H9 (cell line): ENCODE results near the gene ASPM. TPM values are rescaled to one million over a fixed set of nuclear protein-coding genes. Genes with fewer than 3 reads are reported as not detected.

Experiments
- DNase-seq: peaks from one replicate; pipeline ENCODE4 v3.0.0-alpha.2; 2017
- H2AFZ ChIP-seq: one replicate; pipeline ENCODE4 v1.6.1; 2013; ENCODE audit warnings: mild to moderate bottlenecking, low read length, control low read depth, moderate library complexity
- H2AK5ac ChIP-seq: 2 replicates; pipeline ENCODE4 v1.6.1; 2013; ENCODE audit warnings: low read length, control low read depth, mixed read lengths; ENCODE audit not compliant: insufficient read length
- H2BK120ac ChIP-seq: one replicate; pipeline ENCODE4 v1.6.1; 2013; ENCODE audit warnings: low read depth, mild to moderate bottlenecking, low read length, control low read depth, inconsistent platforms; ENCODE audit not compliant: poor library complexity, severe bottlenecking
- H2BK12ac ChIP-seq: 2 replicates; pipeline ENCODE4 v1.6.1; 2013; ENCODE audit warnings: low read length, control low read depth, mixed read lengths, low read depth; ENCODE audit not compliant: insufficient read length
- H2BK15ac ChIP-seq: 2 replicates; pipeline ENCODE4 v1.6.1; 2013; ENCODE audit warnings: low read depth, low read length, control low read depth
- H2BK20ac ChIP-seq: one replicate; pipeline ENCODE4 v1.6.1; 2013; ENCODE audit warnings: low read depth, mild to moderate bottlenecking, low read length, control low read depth, inconsistent platforms; ENCODE audit not compliant: poor library complexity, severe bottlenecking
- H2BK5ac ChIP-seq: 2 replicates; pipeline ENCODE4 v1.6.1; 2013; ENCODE audit warnings: low read length, control low read depth, mixed read lengths; ENCODE audit not compliant: insufficient read length
- H3K14ac ChIP-seq: 2 replicates; pipeline ENCODE4 v1.6.1; 2013; ENCODE audit warnings: low read length, control low read depth; ENCODE audit not compliant: insufficient read depth
- H3K18ac ChIP-seq: 2 replicates; pipeline ENCODE4 v1.6.1; 2013; ENCODE audit warnings: low read depth, mild to moderate bottlenecking, mixed read lengths, low read length, control low read depth; ENCODE audit not compliant: insufficient read length
- H3K23ac ChIP-seq: 2 replicates; pipeline ENCODE4 v1.6.1; 2013; ENCODE audit warnings: low read length, control low read depth, mixed read lengths, low read depth; ENCODE audit not compliant: insufficient read length
- H3K23me2 ChIP-seq: 2 replicates; pipeline ENCODE4 v1.6.1; 2013; ENCODE audit warnings: low read depth, mild to moderate bottlenecking, mixed read lengths, low read length, control low read depth; ENCODE audit not compliant: insufficient read length, poor library complexity, severe bottlenecking
- H3K27ac ChIP-seq: 2 replicates; pipeline ENCODE4 v1.5.1; 2013; ENCODE audit warnings: low read length, control low read depth, mixed read lengths, low read depth; ENCODE audit not compliant: insufficient read length
- H3K27me3 ChIP-seq: 2 replicates; pipeline ENCODE4 v1.6.1; 2013; ENCODE audit warnings: low read length, control low read depth, inconsistent platforms; ENCODE audit not compliant: insufficient read depth
- H3K4ac ChIP-seq: 2 replicates; pipeline ENCODE4 v1.6.1; 2013; ENCODE audit warnings: low read depth, mild to moderate bottlenecking, control low read depth, inconsistent platforms, low read length, moderate library complexity
- H3K4me1 ChIP-seq: 2 replicates; pipeline ENCODE4 v1.6.1; 2013; ENCODE audit warnings: low read length, control low read depth, inconsistent platforms; ENCODE audit not compliant: insufficient read depth
- H3K4me2 ChIP-seq: 2 replicates; pipeline ENCODE4 v1.6.1; 2013; ENCODE audit warnings: low read length, control low read depth, mixed read lengths; ENCODE audit not compliant: insufficient read length, insufficient read depth
- H3K56ac ChIP-seq: 2 replicates; pipeline ENCODE4 v1.6.1; 2013; ENCODE audit warnings: low read depth, mild to moderate bottlenecking, mixed read lengths, low read length, control low read depth; ENCODE audit not compliant: insufficient read length
- H3K79me1 ChIP-seq: 2 replicates; pipeline ENCODE4 v1.6.1; 2013; ENCODE audit warnings: low read depth, mild to moderate bottlenecking, moderate library complexity, low read length, control low read depth, inconsistent platforms; ENCODE audit not compliant: insufficient read depth, poor library complexity, severe bottlenecking
- H3K79me2 ChIP-seq: 2 replicates; pipeline ENCODE4 v1.6.1; 2013; ENCODE audit warnings: low read length, control low read depth, inconsistent platforms; ENCODE audit not compliant: insufficient read depth
- H3K9ac ChIP-seq: 2 replicates; pipeline ENCODE4 v1.6.1; 2013; ENCODE audit warnings: low read length, control low read depth, mixed read lengths; ENCODE audit not compliant: insufficient read length; ENCODE audit errors: extremely low read depth
- H3K9me3 ChIP-seq: one replicate; pipeline ENCODE4 v1.6.1; 2013; ENCODE audit warnings: low read depth, low read length, inconsistent platforms; ENCODE audit not compliant: control insufficient read depth
- H3T11ph ChIP-seq: one replicate; pipeline ENCODE4 v1.6.1; 2013; ENCODE audit warnings: mild to moderate bottlenecking, low read length, control low read depth, inconsistent platforms
- H4K20me1 ChIP-seq: one replicate; pipeline ENCODE4 v1.6.1; 2013; ENCODE audit not compliant: control insufficient read depth, insufficient read length, insufficient read depth
- H4K5ac ChIP-seq: 2 replicates; pipeline ENCODE4 v1.6.1; 2013; ENCODE audit warnings: low read depth, mild to moderate bottlenecking, mixed read lengths, low read length, control low read depth; ENCODE audit not compliant: insufficient read length
- H4K8ac ChIP-seq: replicated peaks from 2 replicates; pipeline ENCODE4 v1.6.1; 2013; ENCODE audit warnings: low read length, control low read depth, mixed read lengths, low read depth; ENCODE audit not compliant: insufficient read length
- H4K91ac ChIP-seq: 2 replicates; pipeline ENCODE4 v1.6.1; 2013; ENCODE audit warnings: low read depth, mild to moderate bottlenecking, moderate library complexity, mixed read lengths, low read length, control low read depth; ENCODE audit not compliant: insufficient read length
- H3K27ac Mint-ChIP-seq, 3 experiments: 2 replicates in 2 of 3; 3 replicates in 1 of 3; pipeline ENCODE4 v1.8.0; 2020 to 2021; ENCODE audit warnings: mixed read lengths in 3 of 3, mild to moderate bottlenecking in 1 of 3, moderate library complexity in 1 of 3
- H3K27me3 Mint-ChIP-seq: 2 replicates; pipeline ENCODE4 v1.8.0; 2021; ENCODE audit warnings: low read depth, mild to moderate bottlenecking, moderate library complexity, mixed read lengths
- H3K36me3 Mint-ChIP-seq, 3 experiments: 2 replicates in 2 of 3; 3 replicates in 1 of 3; pipeline ENCODE4 v1.8.0; 2020 to 2021; ENCODE audit warnings: low read depth in 3 of 3, mixed read lengths in 3 of 3; ENCODE audit not compliant: insufficient read depth in 1 of 3
- H3K4me1 Mint-ChIP-seq, 2 experiments: 2 replicates each; pipeline ENCODE4 v1.8.0; 2020; ENCODE audit warnings: mixed read lengths in 2 of 2
- H3K4me3 Mint-ChIP-seq, 2 experiments: 2 replicates in 1 of 2; 3 replicates in 1 of 2; pipeline ENCODE4 v1.8.0; 2020 to 2021; ENCODE audit warnings: mild to moderate bottlenecking in 2 of 2, mixed read lengths in 2 of 2, moderate library complexity in 1 of 2
- H3K9me3 Mint-ChIP-seq, 2 experiments: 2 replicates in 1 of 2; 3 replicates in 1 of 2; pipeline ENCODE4 v1.8.0; 2020; ENCODE audit warnings: mild to moderate bottlenecking in 2 of 2, mixed read lengths in 2 of 2, moderate library complexity in 1 of 2
- CTCF ChIP-seq: fragments of 200-600 bp; sonication (generic); conservative IDR thresholded peaks from 3 replicates; pipeline ENCODE4 v1.8.0; 2021; ENCODE audit warnings: antibody characterized with exemption, mild to moderate bottlenecking
- WGBS: extraction: QIAGEN DNeasy Blood & Tissue Kit; methylation state at CpG from one replicate; pipeline ENCODE4 v1.1.7; 2013; ENCODE audit warnings: missing lambda C conversion rate, low lambda C conversion rate, mixed read lengths; ENCODE audit not compliant: insufficient read length; ENCODE audit errors: extremely low coverage; 5-methylcytosine and 5-hydroxymethylcytosine counted together
- total RNA-seq: library from RNA; stranded (reverse); gene quantifications from 2 replicates; pipeline ENCODE4 v1.2.1, GENCODE V29; 2021

Gene ASPM
- total RNA-seq, 1 experiment from 2014 or later, result 34.9 TPM

GRCh38 chr1:197126691-197127090, 19.8 kb downstream of the ASPM start:
- Histone ChIP-seq H3K9me3 (no peaks in the 10 kb centered on the region), H3K79me2 (no peaks in the 10 kb centered on the region), H3K27ac (no peak overlapping the region), H2BK20ac (no peak overlapping the region), H4K8ac (no peak overlapping the region), H2AFZ (no peak overlapping the region), H3K18ac (no peak overlapping the region), H3K27me3 (no peaks in the 10 kb centered on the region), H4K91ac (no peak overlapping the region), H2AK5ac (no peak overlapping the region), H4K20me1 (no peaks in the 10 kb centered on the region), H3K23me2 (no peaks in the 10 kb centered on the region), H3K4ac (no peak overlapping the region), H3K4me2 (no peak overlapping the region), H3K23ac (no peak overlapping the region), H2BK5ac (no peak overlapping the region), H3K14ac (no peak overlapping the region), H2BK120ac (no peak overlapping the region), H3K9ac (no peak overlapping the region), H3K56ac (no peak overlapping the region), H2BK12ac (no peak overlapping the region), H3K4me1 (no peaks in the 10 kb centered on the region), H3K79me1 (peaks cover 3% of the 10 kb centered on the region), H4K5ac (no peak overlapping the region), H2BK15ac (no peak overlapping the region), H3T11ph (no peak overlapping the region)
- H3K9me3 Mint-ChIP-seq, result no peaks in the 10 kb centered on the region
- no peak overlapping the region; a peak in 2 of 7 replicates for H3K27ac Mint-ChIP-seq
- DNase-seq, result no peak
- no CpG with 5 or more reads among the region's 3 CpGs for WGBS
- peaks cover 25 to 64% (median 49%) of the 10 kb centered on the region in 3 experiments for H3K36me3 Mint-ChIP-seq
- H3K4me1 Mint-ChIP-seq, result peaks cover 6 to 18% of the 10 kb centered on the region in 2 experiments
- no peak overlapping the region for H3K4me3 Mint-ChIP-seq
- H3K27me3 Mint-ChIP-seq, result no peaks in the 10 kb centered on the region
- TF ChIP-seq CTCF, result no peak
